HS-27A (cell line): Measurements from ENCODE around the gene MIA2.
"Not testable (repeated sequence)": the region's sequence is repeated elsewhere in the genome, so short reads cannot be mapped to it uniquely, and the experiment has no call there.

Source experiments
- DNase-seq: peaks from one replicate; pipeline ENCODE4 v3.0.0-alpha.2; 2012; ENCODE audit warnings: low read depth, missing footprints

The MIA2 gene

GRCh38 chr14:39230416-39231035 lies 3.2 kb upstream of the MIA2 start:
- DNase-seq: no peak

GRCh38 chr14:39231751-39232553 lies 1.8 kb upstream of the MIA2 start:
- not testable (repeated sequence) for DNase-seq

- no peak for DNase-seq
Observed at GRCh38 chr14:39232554-39233415, 930 bp upstream of the MIA2 start.

- not testable (repeated sequence) for DNase-seq
Observed at GRCh38 chr14:39234986-39235385, 1.3 kb downstream of the MIA2 start.

- DNase-seq: not testable (repeated sequence)
Observed at GRCh38 chr14:39235466-39235865, 1.8 kb downstream of the MIA2 start.

- DNase-seq: no peak
Observed at GRCh38 chr14:39240769-39241168, 7.1 kb downstream of the MIA2 start.

GRCh38 chr14:39241637-39242036 lies 7.9 kb downstream of the MIA2 start:
- no peak for DNase-seq

GRCh38 chr14:39243831-39244230 lies 10.1 kb downstream of the MIA2 start:
- no peak for DNase-seq

GRCh38 chr14:39246618-39247017 lies 12.9 kb downstream of the MIA2 start:
- no peak for DNase-seq

- DNase-seq: peak; percentile 60
Observed at GRCh38 chr14:39247256-39247655, 13.5 kb downstream of the MIA2 start.

GRCh38 chr14:39251547-39251946 lies 17.8 kb downstream of the MIA2 start:
- no peak for DNase-seq

- not testable (repeated sequence) for DNase-seq
Observed at GRCh38 chr14:39257388-39257787, 23.7 kb downstream of the MIA2 start.

- no peak for DNase-seq
Observed at GRCh38 chr14:39258782-39259545, 25.2 kb downstream of the MIA2 start.

GRCh38 chr14:39260161-39260560 lies 26.4 kb downstream of the MIA2 start:
- not testable (repeated sequence) for DNase-seq

GRCh38 chr14:39262214-39262613 lies 28.5 kb downstream of the MIA2 start:
- not testable (repeated sequence) for DNase-seq

- no peak for DNase-seq
Observed at GRCh38 chr14:39264057-39264456, 30.3 kb downstream of the MIA2 start.

- no peak for DNase-seq
Observed at GRCh38 chr14:39264558-39264957, 30.8 kb downstream of the MIA2 start.

- DNase-seq: no peak
Observed at GRCh38 chr14:39265033-39265432, 31.3 kb downstream of the MIA2 start.

GRCh38 chr14:39265806-39266524 lies 32.2 kb downstream of the MIA2 start:
- DNase-seq: no peak

- no peak for DNase-seq
Observed at GRCh38 chr14:39266525-39266870, 32.8 kb downstream of the MIA2 start.
